Activated CD4-positive, alpha-beta T cell treated with anti-CD3 and anti-CD28 coated beads, Interleukin-2, Interleukin-4, amounts not matched to agents 100 ng/mL and 50 ng/mL, durations not matched to agents 16 hours and 8 hours (primary cell): Measurements from ENCODE around the gene ZNF514.
A peak's percentile ranks its signal among the peaks of the same experiment; 100 is the strongest.
"Not testable (repeated sequence)": the region's sequence is repeated elsewhere in the genome, so short reads cannot be mapped to it uniquely, and the experiment has no call there.

Experiments used
- DNase-seq: peaks from one replicate; pipeline ENCODE4 v3.0.0-alpha.2; 2020; ENCODE audit warnings: low spot score

Gene ZNF514

GRCh38 chr2:95138702-95139101, 20.9 kb downstream of the ZNF514 start:
- no peak for DNase-seq

DNA sequence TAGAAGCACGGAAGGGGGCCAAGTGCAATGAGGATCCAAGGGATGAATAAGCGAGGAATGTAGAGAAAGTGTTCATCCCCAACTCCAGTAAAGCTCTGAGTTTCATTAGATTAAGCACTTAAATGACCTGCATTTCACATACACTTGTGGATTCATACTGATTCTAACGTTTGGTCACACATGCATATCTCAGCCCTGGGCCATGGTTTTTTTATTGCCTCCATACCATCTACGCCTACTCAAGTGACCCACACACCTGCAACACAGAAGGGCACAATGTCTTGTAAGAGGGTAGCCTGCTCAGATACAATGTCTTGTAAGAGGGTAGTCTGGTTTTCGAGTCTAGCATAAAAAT, 37.5 kb downstream of the ZNF514 start:
- no peak for DNase-seq

GRCh38 chr2:95121407-95122196, 38.0 kb downstream of the ZNF514 start, which contains the start of gene MRPS5:
Gene MRPS5, minus strand, starts transcription at chr2:95121808. Its CDS starts 17 bp downstream, at chr2:95121791.
- peak; percentile 87 for DNase-seq

DNA sequence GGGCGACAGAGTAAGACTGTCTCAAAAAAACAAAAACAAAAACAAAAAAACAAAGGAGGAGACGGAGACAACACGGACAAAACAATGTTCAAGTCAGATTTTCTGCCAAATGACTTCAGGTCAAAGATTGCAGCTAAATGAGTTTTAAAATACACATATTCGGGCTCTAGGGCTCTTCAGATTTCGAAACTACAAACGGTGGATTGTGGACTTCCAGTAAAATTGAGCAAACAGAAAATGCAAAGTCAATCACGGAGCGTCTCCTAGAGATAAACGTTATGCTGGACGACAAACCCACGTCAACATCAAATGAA, 38.6 kb downstream of the ZNF514 start:
- DNase-seq, result no peak

DNA sequence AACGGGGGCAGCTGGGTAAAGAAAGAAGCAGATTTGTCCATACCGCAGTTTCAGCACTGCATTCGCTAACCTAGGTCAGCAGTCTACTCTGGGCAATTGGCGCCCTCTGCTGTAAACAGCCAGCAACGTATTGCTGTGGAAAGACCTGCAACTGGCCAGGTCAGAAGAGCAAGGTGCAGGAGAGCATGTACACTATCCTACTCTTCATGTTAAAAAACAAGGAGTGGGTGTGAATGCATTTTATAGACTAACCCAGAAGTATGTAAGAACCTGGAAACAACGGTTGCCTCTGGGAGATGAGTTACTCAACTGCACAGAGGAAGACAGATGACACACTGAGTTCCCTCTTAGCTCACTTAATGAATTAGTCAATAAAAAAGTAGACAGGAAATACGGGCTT, 44.2 kb downstream of the ZNF514 start:
- DNase-seq, result peak; percentile 71

- no peak for DNase-seq
These were observed 46.2 kb downstream of the ZNF514 start for GRCh38 chr2:95113464-95113863.

DNA sequence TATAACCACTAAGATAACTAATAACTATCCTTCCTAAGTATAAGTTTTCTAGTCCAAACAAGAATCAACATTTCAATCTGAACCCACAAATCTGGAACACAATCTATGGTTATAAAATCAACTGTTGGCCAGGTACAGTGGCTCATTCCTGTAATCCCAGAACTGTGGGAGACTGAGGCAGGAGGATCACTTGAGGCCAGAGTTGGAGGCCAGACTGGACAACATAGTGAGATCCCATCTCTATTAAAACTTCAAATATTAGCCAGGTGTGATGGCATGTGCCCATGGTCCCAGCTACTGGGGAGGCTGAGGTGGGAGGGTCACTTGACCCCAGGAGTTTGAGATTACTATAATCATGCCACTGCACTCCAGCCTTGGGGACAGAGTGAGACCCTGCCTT, 49.3 kb downstream of the ZNF514 start:
- DNase-seq, result no peak

- DNase-seq, result no peak
These were observed 50.4 kb downstream of the ZNF514 start for GRCh38 chr2:95109260-95109659.

DNA sequence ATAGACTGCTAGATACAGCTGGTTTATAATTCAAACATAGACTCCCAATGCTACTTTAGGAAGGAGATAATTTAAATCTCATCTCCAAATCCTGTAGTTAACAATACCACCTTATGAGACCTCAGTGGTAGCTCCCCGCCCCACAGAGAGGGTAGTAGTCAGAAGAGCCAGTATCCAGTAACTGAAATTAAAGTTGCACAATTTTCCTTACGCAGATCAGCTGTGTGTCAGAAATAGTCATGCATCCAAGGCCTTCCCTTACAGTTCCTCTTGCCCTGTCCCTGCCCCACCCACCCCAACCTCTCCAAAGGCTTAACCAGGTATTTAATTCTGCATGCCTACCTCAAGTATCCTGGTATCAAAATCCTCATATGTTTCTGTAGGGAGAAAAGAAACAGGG, 53.6 kb downstream of the ZNF514 start:
- DNase-seq, result no peak

- no peak for DNase-seq
These were observed 55.0 kb downstream of the ZNF514 start for GRCh38 chr2:95104606-95105005.

DNA sequence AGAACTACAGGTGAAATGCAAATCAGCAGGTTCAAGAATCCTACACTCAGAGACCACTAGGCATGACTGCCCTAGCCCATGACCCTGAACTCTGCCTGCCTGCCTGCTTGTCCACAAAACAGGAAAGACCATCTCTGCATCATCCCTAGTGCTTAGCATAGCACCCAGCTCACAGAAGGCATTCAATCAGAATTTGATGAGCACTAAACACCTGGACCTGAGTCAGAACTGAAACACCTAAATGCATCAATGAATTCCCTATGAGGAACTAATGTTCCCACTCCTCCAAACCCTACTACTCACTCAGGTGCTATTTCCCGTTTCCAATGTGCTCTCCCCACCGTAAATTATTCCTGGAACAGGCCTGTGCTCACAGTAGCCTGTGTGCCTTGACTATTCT, 59.7 kb downstream of the ZNF514 start:
- no peak for DNase-seq

GRCh38 chr2:95098273-95098672, 61.4 kb downstream of the ZNF514 start:
- DNase-seq, result not testable (repeated sequence)
